Ishikawa (cell line): ENCODE measurements around the gene HYDIN.

Source experiments
- CEBPB ChIP-seq: IDR thresholded peaks from 2 replicates; pipeline ENCODE4 v1.6.1; 2012
- CREB1 ChIP-seq: IDR thresholded peaks from 2 replicates; pipeline ENCODE4 v1.6.1; 2012; ENCODE audit warnings: low read depth
- EGR1 ChIP-seq: IDR thresholded peaks from 2 replicates; pipeline ENCODE4 v1.6.1; 2012
- EP300 ChIP-seq: IDR thresholded peaks from 2 replicates; pipeline ENCODE4 v1.6.1; 2012; ENCODE audit warnings: borderline replicate concordance
- FOXM1 ChIP-seq: IDR thresholded peaks from 2 replicates; pipeline ENCODE4 v1.6.1; 2012; ENCODE audit warnings: low read depth, borderline replicate concordance
- NFIC ChIP-seq: IDR thresholded peaks from 2 replicates; pipeline ENCODE4 v1.6.1; 2012
- RAD21 ChIP-seq: IDR thresholded peaks from 2 replicates; pipeline ENCODE4 v1.6.1; 2012; ENCODE audit warnings: low read depth
- TAF1 ChIP-seq: IDR thresholded peaks from 2 replicates; pipeline ENCODE4 v1.6.1; 2012; ENCODE audit warnings: low read depth, mild to moderate bottlenecking
- TCF12 ChIP-seq: IDR thresholded peaks from 2 replicates; pipeline ENCODE4 v1.6.1; 2012; ENCODE audit warnings: low read depth
- TEAD4 ChIP-seq: IDR thresholded peaks from 2 replicates; pipeline ENCODE4 v1.6.1; 2012
- YY1 ChIP-seq: IDR thresholded peaks from 2 replicates; pipeline ENCODE4 v1.6.1; 2012; ENCODE audit warnings: low read depth
- ZBTB7A ChIP-seq: IDR thresholded peaks from 2 replicates; pipeline ENCODE4 v1.6.1; 2012; ENCODE audit warnings: low read depth
- TF ChIP-seq, protein P1 (sequence below): IDR thresholded peaks from 2 replicates; pipeline ENCODE4 v1.6.1; 2012
- TF ChIP-seq, protein P2 (sequence below): IDR thresholded peaks from 2 replicates; pipeline ENCODE4 v1.6.1; 2012
- TF ChIP-seq, protein P3 (sequence below): IDR thresholded peaks from 2 replicates; pipeline ENCODE4 v1.6.1; 2012; ENCODE audit warnings: low read depth, mild to moderate bottlenecking

Gene HYDIN

DNA sequence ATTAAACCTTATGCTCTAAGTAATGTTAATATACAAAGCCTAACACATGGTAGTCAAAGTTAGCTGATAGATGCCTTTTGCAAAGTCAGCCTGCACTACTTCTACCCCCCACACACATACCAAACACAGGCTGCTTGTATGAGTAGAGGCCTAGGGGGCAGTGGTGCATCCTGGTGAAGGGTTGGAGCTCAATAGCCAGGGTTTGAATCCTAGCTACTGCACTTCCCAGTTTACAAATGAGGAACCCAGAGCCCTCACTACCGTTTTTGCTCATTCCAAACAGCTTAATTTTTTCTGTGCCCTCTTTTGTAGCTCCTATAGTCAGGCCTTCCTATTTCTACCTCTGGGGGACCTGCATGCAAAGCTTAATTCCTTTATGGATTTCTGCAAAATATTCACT, 18.9 kb upstream of the HYDIN start:
- TF ChIP-seq, protein P1, sequence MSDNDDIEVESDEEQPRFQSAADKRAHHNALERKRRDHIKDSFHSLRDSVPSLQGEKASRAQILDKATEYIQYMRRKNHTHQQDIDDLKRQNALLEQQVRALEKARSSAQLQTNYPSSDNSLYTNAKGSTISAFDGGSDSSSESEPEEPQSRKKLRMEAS = no peak
- no peak for TF ChIP-seq EP300
- no peak for TF ChIP-seq FOXM1
- TF ChIP-seq YY1 = no peak
- TF ChIP-seq CEBPB = no peak
- TF ChIP-seq, protein P2, sequence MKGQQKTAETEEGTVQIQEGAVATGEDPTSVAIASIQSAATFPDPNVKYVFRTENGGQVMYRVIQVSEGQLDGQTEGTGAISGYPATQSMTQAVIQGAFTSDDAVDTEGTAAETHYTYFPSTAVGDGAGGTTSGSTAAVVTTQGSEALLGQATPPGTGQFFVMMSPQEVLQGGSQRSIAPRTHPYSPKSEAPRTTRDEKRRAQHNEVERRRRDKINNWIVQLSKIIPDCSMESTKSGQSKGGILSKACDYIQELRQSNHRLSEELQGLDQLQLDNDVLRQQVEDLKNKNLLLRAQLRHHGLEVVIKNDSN = no peak
- no peak for TF ChIP-seq TEAD4
- TF ChIP-seq TCF12 = no peak
- no peak for TF ChIP-seq RAD21
- TF ChIP-seq, protein P3, sequence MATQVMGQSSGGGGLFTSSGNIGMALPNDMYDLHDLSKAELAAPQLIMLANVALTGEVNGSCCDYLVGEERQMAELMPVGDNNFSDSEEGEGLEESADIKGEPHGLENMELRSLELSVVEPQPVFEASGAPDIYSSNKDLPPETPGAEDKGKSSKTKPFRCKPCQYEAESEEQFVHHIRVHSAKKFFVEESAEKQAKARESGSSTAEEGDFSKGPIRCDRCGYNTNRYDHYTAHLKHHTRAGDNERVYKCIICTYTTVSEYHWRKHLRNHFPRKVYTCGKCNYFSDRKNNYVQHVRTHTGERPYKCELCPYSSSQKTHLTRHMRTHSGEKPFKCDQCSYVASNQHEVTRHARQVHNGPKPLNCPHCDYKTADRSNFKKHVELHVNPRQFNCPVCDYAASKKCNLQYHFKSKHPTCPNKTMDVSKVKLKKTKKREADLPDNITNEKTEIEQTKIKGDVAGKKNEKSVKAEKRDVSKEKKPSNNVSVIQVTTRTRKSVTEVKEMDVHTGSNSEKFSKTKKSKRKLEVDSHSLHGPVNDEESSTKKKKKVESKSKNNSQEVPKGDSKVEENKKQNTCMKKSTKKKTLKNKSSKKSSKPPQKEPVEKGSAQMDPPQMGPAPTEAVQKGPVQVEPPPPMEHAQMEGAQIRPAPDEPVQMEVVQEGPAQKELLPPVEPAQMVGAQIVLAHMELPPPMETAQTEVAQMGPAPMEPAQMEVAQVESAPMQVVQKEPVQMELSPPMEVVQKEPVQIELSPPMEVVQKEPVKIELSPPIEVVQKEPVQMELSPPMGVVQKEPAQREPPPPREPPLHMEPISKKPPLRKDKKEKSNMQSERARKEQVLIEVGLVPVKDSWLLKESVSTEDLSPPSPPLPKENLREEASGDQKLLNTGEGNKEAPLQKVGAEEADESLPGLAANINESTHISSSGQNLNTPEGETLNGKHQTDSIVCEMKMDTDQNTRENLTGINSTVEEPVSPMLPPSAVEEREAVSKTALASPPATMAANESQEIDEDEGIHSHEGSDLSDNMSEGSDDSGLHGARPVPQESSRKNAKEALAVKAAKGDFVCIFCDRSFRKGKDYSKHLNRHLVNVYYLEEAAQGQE = no peak
- no peak for TF ChIP-seq EGR1
- TF ChIP-seq CREB1 = no peak
- no peak for TF ChIP-seq NFIC
- no peak for TF ChIP-seq ZBTB7A
- TF ChIP-seq TAF1 = no peak

DNA sequence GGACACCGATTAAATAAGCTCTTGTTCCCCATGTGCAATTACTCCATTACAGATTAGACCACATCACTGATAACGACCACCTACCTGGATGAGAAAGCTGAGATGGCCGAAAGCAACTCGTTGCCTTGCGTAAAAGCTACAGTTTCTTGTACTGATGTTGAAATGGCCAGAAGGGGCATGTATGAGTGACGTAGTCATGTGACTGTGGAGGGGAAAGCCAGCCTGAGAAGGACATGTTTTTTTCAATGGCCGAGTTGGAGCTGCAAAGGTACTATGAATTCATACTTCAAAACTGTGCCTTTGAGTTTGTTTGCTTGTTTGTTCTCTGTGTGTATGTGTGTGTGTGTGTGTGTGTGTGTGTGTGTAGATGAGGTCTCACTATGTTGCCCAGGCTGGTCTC, 17.0 kb upstream of the HYDIN start:
- TF ChIP-seq EGR1 (no peak), TCF12 (no peak), FOXM1 (no peak), TEAD4 (no peak), YY1 (no peak), ZBTB7A (no peak), CEBPB (no peak), CREB1 (no peak), EP300 (no peak), TAF1 (no peak), RAD21 (no peak), NFIC (no peak)
- TF ChIP-seq, protein P3 = no peak
- TF ChIP-seq, protein P1 = no peak
- TF ChIP-seq, protein P2 = no peak

DNA sequence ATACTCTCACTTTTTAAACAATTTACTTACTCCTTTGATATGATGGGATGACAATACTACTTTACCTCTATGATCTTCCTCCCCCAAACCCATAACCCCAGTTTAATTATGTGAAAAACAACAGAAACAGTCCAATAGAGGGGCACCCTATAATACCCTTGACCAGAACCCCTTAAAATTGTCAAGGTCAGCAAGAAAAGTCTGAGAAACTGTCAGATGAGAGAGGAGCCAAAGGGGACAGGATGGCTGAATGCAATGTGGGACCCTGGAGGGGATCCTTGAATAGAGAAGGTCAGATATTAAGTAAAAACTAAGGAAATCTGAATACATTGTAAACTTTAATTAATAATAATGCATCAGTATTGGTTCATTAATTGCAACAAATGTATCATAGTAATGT, 15.8 kb upstream of the HYDIN start:
- TF ChIP-seq TCF12 (no peak), TAF1 (no peak), EGR1 (no peak), YY1 (no peak), NFIC (no peak), EP300 (no peak), TEAD4 (no peak), CREB1 (no peak), CEBPB (no peak), RAD21 (no peak)
- TF ChIP-seq, protein P1 = no peak
- TF ChIP-seq, protein P3 = no peak
- TF ChIP-seq, protein P2 = no peak

DNA sequence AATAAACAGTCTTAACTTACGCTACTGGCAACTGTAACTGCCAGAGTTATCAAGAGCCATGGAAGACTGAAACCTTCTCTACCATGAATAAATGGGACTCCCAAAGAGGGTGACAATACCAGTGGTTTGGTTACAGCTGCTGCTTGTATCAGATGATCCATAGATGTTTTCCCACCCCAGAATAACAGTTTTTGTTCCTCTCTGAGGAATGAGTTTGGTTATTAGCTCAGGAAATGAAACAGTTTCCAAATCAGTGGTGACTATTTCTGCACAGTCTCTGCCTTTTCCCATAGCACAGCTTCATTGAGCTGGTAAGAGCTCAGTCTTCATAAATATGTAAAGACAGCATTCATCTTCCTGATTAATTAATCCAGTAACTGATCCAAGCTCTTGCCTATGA, 14.0 kb upstream of the HYDIN start:
- TF ChIP-seq, protein P2 = no peak
- TF ChIP-seq EGR1 (no peak), TEAD4 (no peak), ZBTB7A (no peak), EP300 (no peak)
